Measurements from ENCODE around the gene GTF3C4. TPM values are rescaled to one million over a fixed set of nuclear protein-coding genes. Genes with fewer than 3 reads are reported as not detected.

GTF3C4 gene, protein sequence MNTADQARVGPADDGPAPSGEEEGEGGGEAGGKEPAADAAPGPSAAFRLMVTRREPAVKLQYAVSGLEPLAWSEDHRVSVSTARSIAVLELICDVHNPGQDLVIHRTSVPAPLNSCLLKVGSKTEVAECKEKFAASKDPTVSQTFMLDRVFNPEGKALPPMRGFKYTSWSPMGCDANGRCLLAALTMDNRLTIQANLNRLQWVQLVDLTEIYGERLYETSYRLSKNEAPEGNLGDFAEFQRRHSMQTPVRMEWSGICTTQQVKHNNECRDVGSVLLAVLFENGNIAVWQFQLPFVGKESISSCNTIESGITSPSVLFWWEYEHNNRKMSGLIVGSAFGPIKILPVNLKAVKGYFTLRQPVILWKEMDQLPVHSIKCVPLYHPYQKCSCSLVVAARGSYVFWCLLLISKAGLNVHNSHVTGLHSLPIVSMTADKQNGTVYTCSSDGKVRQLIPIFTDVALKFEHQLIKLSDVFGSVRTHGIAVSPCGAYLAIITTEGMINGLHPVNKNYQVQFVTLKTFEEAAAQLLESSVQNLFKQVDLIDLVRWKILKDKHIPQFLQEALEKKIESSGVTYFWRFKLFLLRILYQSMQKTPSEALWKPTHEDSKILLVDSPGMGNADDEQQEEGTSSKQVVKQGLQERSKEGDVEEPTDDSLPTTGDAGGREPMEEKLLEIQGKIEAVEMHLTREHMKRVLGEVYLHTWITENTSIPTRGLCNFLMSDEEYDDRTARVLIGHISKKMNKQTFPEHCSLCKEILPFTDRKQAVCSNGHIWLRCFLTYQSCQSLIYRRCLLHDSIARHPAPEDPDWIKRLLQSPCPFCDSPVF
- polyA plus RNA-seq: 4.1 TPM

DNA sequence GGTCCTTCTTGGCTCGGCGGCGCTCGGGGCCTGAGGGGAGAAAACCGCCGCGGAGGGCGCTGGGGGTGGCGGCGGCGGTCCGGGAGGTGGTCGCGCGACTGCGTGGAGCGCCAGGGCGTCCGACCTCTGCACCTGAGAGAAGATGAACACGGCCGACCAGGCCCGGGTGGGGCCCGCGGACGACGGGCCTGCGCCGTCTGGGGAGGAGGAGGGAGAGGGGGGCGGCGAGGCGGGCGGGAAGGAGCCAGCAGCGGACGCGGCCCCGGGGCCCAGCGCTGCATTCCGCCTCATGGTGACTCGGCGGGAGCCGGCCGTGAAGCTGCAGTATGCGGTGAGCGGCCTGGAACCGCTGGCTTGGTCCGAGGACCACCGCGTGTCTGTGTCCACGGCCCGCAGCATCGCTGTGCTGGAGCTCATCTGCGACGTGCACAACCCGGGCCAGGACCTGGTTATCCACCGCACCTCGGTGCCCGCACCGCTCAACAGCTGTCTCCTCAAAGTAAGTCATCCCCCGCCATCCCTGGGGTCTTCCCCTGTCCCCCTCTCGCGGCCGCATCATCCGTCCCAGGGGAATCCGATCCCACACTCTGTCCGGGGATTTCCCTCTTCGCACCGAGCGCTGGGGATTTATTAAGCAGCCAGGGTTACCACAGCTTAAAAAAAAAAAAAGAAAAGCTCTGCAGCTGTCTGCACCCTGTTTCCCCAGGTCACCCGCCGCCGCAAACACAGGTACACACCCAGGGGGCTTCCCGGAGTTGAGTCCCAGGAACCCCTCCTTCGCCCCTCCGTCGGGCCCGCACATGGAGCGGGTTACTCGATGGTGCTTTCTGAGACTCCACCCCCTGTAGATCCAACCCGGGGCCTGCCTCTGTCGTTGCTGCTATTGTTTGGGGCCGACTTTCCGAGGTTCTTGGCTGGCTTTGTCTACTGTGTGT is at the start of gene GTF3C4:
GTF3C4 (plus strand) TSS at position 8 of the 935 bp plus-strand sequence; CDS start at position 143, 135 bp downstream.
- no peaks in the 10 kb centered on the region for H3K9me3 Mint-ChIP-seq
- H3K36me3 Mint-ChIP-seq: no peaks in the 10 kb centered on the region
- H3K4me1 Mint-ChIP-seq: peaks cover 33 to 51% (median 34%) of the 10 kb centered on the region in 3 donors
- peak within 1 kb of the TSS; percentile 89 to 97 (median 94) for H3K4me3 Mint-ChIP-seq
- no peaks in the 10 kb centered on the region for H3K27me3 Mint-ChIP-seq
- H3K27ac Mint-ChIP-seq: peak within 1 kb of the TSS; percentile 97 to 98 (median 98)

DNA sequence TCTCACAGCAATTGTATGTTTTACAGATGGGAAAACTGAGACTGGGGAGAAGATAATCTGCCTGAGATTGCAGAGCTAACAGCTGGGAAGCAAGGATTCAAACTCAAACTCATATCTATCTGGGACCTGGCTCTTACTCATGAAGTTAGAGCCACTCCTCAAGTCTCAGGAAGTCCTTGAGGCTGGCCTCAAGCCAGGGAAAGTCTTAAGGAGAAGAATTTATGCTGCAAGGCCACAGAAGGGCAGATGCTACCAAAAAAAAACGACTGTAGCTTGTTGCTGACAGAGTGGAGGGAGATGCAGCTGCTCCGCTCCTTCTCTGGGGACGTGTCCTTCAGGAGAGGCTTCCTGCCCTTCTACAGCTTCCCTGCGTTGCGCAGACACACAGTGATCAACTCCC is 48.1 kb upstream of the GTF3C4 start:
- Mint-ChIP-seq H3K9me3 (no peaks in the 10 kb centered on the region), H3K4me3 (no peak overlapping the region), H3K27ac (no peak overlapping the region), H3K4me1 (peaks cover 0 to 1% (median 0%) of the 10 kb centered on the region in 3 donors), H3K27me3 (no peaks in the 10 kb centered on the region), H3K36me3 (no peaks in the 10 kb centered on the region)

DNA sequence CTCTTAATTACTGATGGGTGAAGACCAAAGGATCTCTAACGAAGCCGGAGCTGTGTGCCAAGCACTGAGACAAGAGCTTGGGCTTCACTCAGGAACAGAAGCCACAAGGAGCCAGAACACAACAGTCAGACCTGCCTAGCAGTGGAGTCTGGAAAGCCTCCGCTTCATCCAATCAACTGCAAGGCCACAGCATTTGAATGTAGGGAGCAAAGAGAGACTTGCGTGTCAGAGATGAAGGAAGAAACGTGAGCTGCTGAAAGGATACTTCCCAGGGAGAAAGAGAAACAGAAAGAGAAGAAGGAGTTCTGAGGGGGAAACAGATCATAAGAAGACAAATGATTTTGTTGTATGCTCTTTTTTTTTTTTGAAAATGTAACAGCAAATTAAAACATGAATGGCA is 44.0 kb upstream of the GTF3C4 start:
- H3K9me3 Mint-ChIP-seq: no peaks in the 10 kb centered on the region
- H3K4me1 Mint-ChIP-seq: no peaks in the 10 kb centered on the region
- peak overlapping the region in 1 of 3 donors; percentile 80 for H3K27ac Mint-ChIP-seq
- no peak overlapping the region for H3K4me3 Mint-ChIP-seq
- no peaks in the 10 kb centered on the region for H3K36me3 Mint-ChIP-seq
- no peaks in the 10 kb centered on the region for H3K27me3 Mint-ChIP-seq

DNA sequence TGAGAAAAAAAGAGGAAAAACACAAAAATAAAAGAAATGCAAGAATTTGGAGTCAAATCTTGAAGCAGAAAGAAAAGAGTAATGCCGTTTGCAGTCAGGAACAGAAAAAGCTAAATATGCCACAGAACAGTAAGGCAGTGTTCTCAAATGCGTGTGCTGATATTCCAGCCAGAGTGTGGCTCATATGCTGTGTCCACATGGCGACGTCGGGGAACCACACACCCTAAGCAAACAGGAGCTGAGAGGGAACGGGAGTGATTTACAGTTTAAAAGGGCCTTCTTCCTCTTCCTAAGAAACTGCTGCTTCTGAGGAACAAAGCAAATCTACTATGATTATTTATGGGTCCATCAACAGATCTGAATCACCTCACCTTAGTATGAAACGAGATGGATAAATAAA is 43.2 kb upstream of the GTF3C4 start:
- Mint-ChIP-seq H3K27ac (no peak overlapping the region), H3K27me3 (no peaks in the 10 kb centered on the region), H3K4me1 (no peaks in the 10 kb centered on the region), H3K9me3 (no peaks in the 10 kb centered on the region), H3K36me3 (no peaks in the 10 kb centered on the region), H3K4me3 (no peak overlapping the region)

DNA sequence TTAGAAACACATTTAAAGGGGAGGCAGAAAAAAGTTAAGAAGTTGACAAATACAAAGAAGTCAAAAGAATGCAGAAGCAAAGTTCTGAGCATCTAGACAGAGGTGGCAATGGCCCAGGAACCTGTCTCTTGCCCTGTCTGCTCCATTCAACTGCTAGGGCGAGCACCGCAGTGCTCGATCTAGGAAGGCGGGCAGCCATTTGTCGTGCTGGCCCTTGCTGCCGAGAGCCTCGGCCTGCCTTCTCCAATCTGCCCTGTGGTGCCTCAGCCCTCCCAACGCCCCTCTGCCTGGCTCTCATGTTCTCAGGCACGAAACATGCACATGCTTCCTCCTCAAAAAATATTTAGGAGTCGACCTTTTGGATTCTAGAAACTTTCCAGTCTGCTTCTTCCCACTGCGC is 42.7 kb upstream of the GTF3C4 start:
- Mint-ChIP-seq H3K4me3 (no peak overlapping the region), H3K36me3 (no peaks in the 10 kb centered on the region), H3K27ac (no peak overlapping the region), H3K27me3 (no peaks in the 10 kb centered on the region), H3K9me3 (no peaks in the 10 kb centered on the region), H3K4me1 (no peaks in the 10 kb centered on the region)

DNA sequence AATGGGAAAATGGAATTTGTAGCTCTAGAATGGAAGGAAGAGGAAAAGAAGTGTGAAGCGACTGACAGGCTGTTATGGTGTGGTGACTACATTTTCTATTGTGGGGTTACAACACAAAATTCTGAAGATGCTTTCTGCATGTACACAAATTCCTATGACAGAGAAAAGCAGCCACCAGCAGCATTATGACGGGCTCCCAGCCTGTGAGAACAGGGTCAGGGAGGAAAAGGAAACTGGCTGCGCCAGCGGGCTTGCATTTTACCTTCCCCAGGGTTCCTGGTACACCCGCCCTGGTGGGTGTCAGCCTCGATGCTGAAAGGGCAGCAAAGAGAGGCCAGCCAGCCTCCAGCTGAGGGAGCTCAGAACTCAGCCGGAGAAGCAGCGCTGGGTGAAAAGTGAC is 41.5 kb upstream of the GTF3C4 start:
- H3K27ac Mint-ChIP-seq: no peak overlapping the region

DNA sequence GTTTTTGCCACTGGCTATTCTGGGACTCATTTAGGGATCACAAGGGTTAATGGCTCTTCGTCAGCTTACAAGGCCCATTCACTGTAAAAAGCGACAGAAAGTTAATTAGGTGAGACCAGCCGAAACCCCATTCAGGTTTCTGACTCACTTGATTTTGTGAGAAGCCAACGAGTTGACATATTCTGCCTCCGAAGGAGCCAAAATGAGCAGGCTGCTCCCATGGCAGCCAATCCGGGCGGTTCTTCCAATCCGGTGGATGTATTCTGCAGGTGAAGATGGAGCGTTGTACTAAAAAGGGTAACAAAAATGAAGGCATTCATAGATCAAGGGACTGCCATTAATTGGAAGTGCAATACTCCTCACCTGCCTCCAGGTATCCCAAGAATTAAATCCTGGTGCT is 40.1 kb upstream of the GTF3C4 start:
- no peak overlapping the region for H3K4me3 Mint-ChIP-seq
- no peaks in the 10 kb centered on the region for H3K4me1 Mint-ChIP-seq
- H3K9me3 Mint-ChIP-seq: no peaks in the 10 kb centered on the region
- no peak overlapping the region for H3K27ac Mint-ChIP-seq
- H3K36me3 Mint-ChIP-seq: peaks cover 3% of the 10 kb centered on the region
- H3K27me3 Mint-ChIP-seq: no peaks in the 10 kb centered on the region

More for the DNA sequence above, 41.5 kb upstream of the GTF3C4 start:
- Mint-ChIP-seq H3K27me3 (no peaks in the 10 kb centered on the region), H3K4me1 (no peaks in the 10 kb centered on the region), H3K4me3 (no peak overlapping the region), H3K36me3 (peaks cover 1% of the 10 kb centered on the region), H3K9me3 (no peaks in the 10 kb centered on the region)

DNA sequence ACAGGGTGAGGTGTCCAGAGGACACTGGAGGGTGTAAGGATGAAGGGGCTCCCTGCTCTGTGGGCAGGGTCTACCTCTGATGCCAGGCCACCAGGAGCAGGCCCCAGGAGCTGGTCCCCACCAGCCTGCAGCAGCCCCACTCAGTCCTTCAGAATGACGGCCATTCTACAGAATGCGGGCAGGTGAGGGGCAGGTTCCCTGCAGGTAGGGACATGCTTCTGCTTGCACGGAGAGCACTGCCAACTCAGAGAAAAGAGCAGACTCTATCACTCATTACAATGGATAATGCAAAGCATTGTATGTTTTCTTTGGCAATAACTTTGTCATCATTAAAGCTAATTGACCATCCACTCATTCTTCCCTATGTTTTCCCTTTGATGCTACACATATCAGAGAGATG is 39.5 kb upstream of the GTF3C4 start:
- Mint-ChIP-seq H3K9me3 (no peaks in the 10 kb centered on the region), H3K27me3 (no peaks in the 10 kb centered on the region), H3K4me1 (no peaks in the 10 kb centered on the region), H3K36me3 (peaks cover 3% of the 10 kb centered on the region), H3K4me3 (no peak overlapping the region), H3K27ac (no peak overlapping the region)

DNA sequence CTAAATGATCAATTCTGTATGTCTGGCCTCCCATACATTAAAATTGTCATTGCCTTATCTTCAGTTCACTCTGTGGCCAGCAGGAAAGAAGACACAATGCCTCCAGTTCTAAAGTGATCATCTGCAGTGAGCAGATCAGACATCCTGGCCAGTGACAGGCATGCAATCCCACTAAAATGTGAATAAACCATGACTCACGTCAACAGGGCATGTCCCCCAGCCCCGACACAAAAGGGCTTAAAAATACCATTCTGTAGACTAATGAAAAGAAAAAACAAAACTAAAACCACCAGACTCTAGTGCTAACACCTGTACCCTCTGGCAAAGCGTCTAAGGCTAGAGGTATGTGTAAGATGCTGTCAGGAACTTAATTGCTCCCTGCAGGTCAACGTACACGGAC is 39.0 kb upstream of the GTF3C4 start:
- Mint-ChIP-seq H3K4me1 (no peaks in the 10 kb centered on the region), H3K27me3 (no peaks in the 10 kb centered on the region)

DNA sequence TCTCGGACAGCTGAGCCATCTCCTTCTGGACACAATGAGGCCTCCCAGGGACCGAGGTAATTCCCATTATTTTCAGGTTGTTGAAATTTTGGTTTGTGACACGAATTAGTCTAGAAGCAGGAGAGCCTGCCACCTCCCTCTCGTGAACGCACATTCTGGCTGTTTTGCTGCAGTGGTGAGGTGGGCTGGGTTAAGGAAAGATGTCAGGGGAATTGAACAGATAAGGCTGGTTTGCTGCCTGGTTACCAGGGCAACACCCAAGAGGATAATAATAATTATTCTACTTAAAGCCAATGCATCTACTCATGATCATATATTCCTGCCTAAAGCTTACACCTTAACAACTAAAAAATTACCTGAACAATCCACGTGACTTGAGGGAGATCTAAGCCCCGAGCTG is 38.6 kb upstream of the GTF3C4 start:
- Mint-ChIP-seq H3K36me3 (peaks cover 3% of the 10 kb centered on the region), H3K27ac (no peak overlapping the region), H3K4me3 (no peak overlapping the region), H3K27me3 (no peaks in the 10 kb centered on the region), H3K9me3 (no peaks in the 10 kb centered on the region), H3K4me1 (no peaks in the 10 kb centered on the region)

More for the DNA sequence above, 39.0 kb upstream of the GTF3C4 start:
- Mint-ChIP-seq H3K36me3 (peaks cover 3% of the 10 kb centered on the region), H3K9me3 (no peaks in the 10 kb centered on the region), H3K27ac (no peak overlapping the region), H3K4me3 (no peak overlapping the region)

DNA sequence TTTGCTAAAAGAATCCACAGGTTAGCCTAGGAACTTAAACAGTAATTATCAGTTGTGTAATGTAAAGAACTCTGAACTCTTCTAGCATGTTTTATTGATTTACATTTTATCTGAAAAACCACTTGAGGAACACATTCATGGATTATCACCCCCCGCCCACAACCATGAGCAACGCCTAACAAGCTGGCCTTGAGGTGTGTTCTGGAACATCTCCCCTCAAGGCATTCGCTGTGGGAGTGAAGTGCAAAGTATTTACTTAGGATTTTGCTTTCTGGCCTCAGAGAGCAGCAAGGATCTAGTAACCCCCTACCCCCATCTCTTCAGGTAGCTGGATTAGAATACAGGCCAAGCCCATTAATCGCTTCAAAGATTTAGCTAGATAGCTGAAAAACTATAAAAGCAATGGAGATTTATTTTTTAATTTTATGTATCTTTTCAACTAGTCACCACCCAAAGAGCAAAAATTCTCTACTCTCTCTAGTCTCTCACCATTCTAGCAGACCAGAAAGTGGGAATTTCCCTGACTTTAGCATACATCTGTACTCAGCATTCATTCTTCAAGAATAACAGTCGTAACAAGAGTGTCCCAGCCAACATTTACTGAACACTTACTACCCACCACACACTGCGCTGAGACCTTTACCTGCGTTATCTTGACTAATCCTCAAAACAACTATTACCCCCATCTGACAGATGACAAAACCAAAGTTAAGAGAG is 37.7 kb upstream of the GTF3C4 start:
- H3K4me1 Mint-ChIP-seq: no peaks in the 10 kb centered on the region
- H3K36me3 Mint-ChIP-seq: peaks cover 7% of the 10 kb centered on the region
- no peaks in the 10 kb centered on the region for H3K27me3 Mint-ChIP-seq
- H3K4me3 Mint-ChIP-seq: no peak overlapping the region
- H3K27ac Mint-ChIP-seq: no peak overlapping the region
- no peaks in the 10 kb centered on the region for H3K9me3 Mint-ChIP-seq

DNA sequence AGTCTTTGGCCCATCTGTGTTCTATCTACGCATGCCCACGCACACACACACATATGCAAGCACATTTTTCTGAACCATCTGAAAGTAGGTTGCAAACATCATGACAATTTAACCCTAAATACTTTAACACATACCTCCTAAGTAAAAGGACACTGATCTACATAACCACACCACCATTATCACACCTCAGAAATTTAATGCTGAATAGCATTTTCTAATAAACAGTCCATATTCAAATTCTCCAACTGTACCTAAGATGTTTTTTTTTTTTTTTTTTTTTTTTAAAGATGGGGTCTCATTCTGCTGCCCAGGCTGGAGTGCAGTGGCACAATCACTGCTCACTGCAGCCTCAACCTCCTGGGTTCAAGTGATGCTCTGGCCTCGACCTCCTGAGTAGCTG is 35.9 kb upstream of the GTF3C4 start:
- Mint-ChIP-seq H3K36me3 (peaks cover 8% of the 10 kb centered on the region), H3K4me3 (no peak overlapping the region), H3K4me1 (no peaks in the 10 kb centered on the region), H3K27ac (no peak overlapping the region), H3K27me3 (no peaks in the 10 kb centered on the region), H3K9me3 (no peaks in the 10 kb centered on the region)

DNA sequence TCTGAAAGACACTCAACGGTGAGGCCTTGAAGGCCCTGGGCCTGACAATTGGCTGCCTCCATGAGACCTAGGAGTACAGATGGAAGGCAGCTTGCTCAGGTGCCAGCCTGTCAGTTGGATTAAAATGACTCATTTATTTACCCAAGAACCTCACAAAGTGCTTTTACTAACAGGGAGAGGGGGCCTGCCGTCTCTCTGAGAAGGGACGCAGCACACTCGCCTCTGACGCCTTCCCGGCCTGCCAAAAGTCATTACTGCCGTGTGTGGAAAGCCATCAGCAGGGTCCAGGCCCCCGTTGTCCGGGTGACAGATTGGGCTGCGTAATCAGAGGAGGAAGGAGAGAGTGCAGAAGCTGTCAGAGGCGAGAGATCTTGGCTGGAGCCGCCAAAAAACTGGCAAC is 32.9 kb upstream of the GTF3C4 start:
- Mint-ChIP-seq H3K4me3 (no peak overlapping the region), H3K27me3 (no peaks in the 10 kb centered on the region), H3K9me3 (no peaks in the 10 kb centered on the region), H3K4me1 (no peaks in the 10 kb centered on the region), H3K27ac (no peak overlapping the region), H3K36me3 (peaks cover 10% of the 10 kb centered on the region)

DNA sequence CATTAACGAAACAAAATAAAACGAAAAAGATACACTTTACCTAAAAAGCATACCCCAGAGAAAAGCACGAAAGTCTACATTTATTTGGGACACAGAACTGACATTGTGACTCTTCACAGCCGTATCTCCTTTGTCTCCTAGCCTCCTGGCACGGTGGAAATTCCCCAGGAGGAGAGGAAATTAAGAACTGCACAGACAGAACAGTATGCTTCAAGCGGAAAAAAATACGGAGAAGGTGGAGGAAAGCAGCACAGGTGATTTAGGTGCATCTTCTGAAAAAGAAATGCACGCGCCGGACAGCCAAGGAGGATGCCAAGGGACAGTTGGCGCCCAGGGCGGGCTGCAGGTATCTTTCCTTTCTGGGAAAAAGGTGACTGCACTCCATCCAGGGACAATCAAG is 32.5 kb upstream of the GTF3C4 start:
- Mint-ChIP-seq H3K27me3 (no peaks in the 10 kb centered on the region), H3K4me3 (no peak overlapping the region), H3K9me3 (no peaks in the 10 kb centered on the region), H3K27ac (no peak overlapping the region), H3K4me1 (no peaks in the 10 kb centered on the region), H3K36me3 (peaks cover 10% of the 10 kb centered on the region)

Data from IgD-negative memory B cell (primary cell).